Lung (tissue), 12 donors: ENCODE measurements around the gene UQCRQ. TPM values are rescaled to one million over a fixed set of nuclear protein-coding genes. Genes with fewer than 3 reads are reported as not detected.

Source experiments
- ATAC-seq: fragments of 200-7000 bp; cut with Tn5 transposase; one replicate; pipeline ENCODE4 v1.9.1; 2020; ENCODE audit warnings: moderate number of reproducible peaks; ENCODE audit not compliant: insufficient read depth, low FRiP score
- DNase-seq, 3 donors: peaks; one replicate each; pipeline ENCODE4 v3.0.0-alpha.2; 2013 to 2017
- H3K27ac ChIP-seq, 2 donors: one replicate each; pipeline ENCODE4 v1.5.1; 2013; ENCODE audit warnings: mild to moderate bottlenecking in 2 of 2, moderate library complexity in 2 of 2, control low read depth in 1 of 2, inconsistent platforms in 1 of 2, low read depth in 1 of 2, low read length in 1 of 2
- H3K27me3 ChIP-seq, 3 donors: one replicate each; pipeline ENCODE4 v1.5.1; 2013; ENCODE audit warnings: low read length in 2 of 3; ENCODE audit not compliant: control insufficient read depth in 3 of 3, insufficient read depth in 3 of 3
- H3K36me3 ChIP-seq, 4 donors: one replicate each; pipeline ENCODE4 v1.5.1; 2013; ENCODE audit warnings: low read length in 4 of 4, mild to moderate bottlenecking in 1 of 4, moderate library complexity in 1 of 4; ENCODE audit not compliant: control insufficient read depth in 4 of 4, insufficient read depth in 4 of 4
- H3K4me1 ChIP-seq, 5 donors: one replicate each; pipeline ENCODE4 v1.5.1; 2013; ENCODE audit warnings: low read length in 5 of 5, mild to moderate bottlenecking in 2 of 5, moderate library complexity in 1 of 5; ENCODE audit not compliant: control insufficient read depth in 5 of 5, insufficient read depth in 5 of 5
- H3K4me3 ChIP-seq: one replicate; pipeline ENCODE4 v1.5.1; 2013; ENCODE audit warnings: mild to moderate bottlenecking, control low read depth, moderate library complexity
- H3K9ac ChIP-seq, 2 donors: one replicate each; pipeline ENCODE4 v1.5.1; 2013; ENCODE audit warnings: low read length in 2 of 2, control low read depth in 1 of 2; ENCODE audit not compliant: insufficient read depth in 1 of 2
- H3K9me3 ChIP-seq, 4 donors: one replicate each; pipeline ENCODE4 v1.5.1; 2013; ENCODE audit warnings: low read length in 3 of 4, mild to moderate bottlenecking in 1 of 4, moderate library complexity in 1 of 4; ENCODE audit not compliant: control insufficient read depth in 4 of 4, insufficient read depth in 3 of 4
- WGBS, 2 donors: extraction: QIAGEN DNeasy Blood & Tissue Kit; methylation state at CpG; one replicate each; pipeline ENCODE4 v1.1.7; 2013; 5-methylcytosine and 5-hydroxymethylcytosine counted together
- polyA plus RNA-seq, 2 donors: library from polyadenylated mRNA; stranded (reverse); fragments of 200-250 nt; gene quantifications; one replicate each; pipeline ENCODE4 v1.2.1, GENCODE V29; 2013
- total RNA-seq, 2 donors: library from RNA; depleted of rRNA in 1 of 2; stranded (reverse); fragments of >200 nt in 1 of 2; gene quantifications; one replicate each; pipeline ENCODE4 v1.2.1, GENCODE V29; 2014 to 2021
- TF ChIP-seq, protein P1 (sequence below): IDR thresholded peaks from 2 replicates; pipeline ENCODE4 v1.5.1; 2012; ENCODE audit warnings: mild to moderate bottlenecking; ENCODE audit errors: control extremely low read depth, extremely low read depth
- donor health status: control.
- donor health status: control.
- donor health status: Bipolar disorder and iron deficiency.
- donor health status: healthy.
- donor health status: DM: yes; HTN: yes; CAD: no.

Gene UQCRQ
- total and polyA plus RNA-seq, 4 donors, result 99.0 to 528 (median 296) TPM

DNA sequence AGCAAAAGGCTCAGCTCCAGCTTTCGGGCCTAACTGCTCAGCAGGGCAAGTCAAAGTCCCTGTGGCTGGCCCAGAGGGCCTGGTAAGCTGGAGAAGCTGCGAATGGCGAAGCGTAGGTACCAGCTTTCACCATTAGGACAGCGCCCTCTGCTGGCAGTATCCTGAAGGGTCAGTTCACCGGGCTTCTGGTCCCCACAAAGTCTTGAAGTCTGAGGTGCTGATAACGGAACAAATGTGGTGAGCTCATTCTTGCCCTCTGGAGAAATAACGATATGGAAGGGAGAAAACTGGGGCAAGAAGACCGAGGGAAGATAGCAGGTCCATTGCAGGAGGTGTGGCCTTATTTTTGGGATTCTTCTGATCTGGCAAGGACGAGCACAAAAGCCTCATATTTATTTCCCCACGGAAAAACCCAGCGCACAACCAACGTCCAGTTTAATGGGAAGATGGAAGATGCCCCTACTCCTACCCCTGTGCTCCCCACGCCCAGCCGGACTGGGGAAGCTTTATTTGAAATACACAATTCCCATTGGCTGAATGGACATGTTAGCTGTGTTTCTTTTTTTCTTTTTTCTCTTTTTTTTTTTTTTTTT is 46.2 kb upstream of the UQCRQ start:
- 27 to 28% methylated on average over 15 of the region's 15 CpGs for WGBS, 2 donors
- H3K4me1 ChIP-seq, result peaks cover 0 to 28% (median 0%) of the 10 kb centered on the region in 5 donors
- no peak overlapping the region for H3K4me3 ChIP-seq
- TF ChIP-seq, protein P1, sequence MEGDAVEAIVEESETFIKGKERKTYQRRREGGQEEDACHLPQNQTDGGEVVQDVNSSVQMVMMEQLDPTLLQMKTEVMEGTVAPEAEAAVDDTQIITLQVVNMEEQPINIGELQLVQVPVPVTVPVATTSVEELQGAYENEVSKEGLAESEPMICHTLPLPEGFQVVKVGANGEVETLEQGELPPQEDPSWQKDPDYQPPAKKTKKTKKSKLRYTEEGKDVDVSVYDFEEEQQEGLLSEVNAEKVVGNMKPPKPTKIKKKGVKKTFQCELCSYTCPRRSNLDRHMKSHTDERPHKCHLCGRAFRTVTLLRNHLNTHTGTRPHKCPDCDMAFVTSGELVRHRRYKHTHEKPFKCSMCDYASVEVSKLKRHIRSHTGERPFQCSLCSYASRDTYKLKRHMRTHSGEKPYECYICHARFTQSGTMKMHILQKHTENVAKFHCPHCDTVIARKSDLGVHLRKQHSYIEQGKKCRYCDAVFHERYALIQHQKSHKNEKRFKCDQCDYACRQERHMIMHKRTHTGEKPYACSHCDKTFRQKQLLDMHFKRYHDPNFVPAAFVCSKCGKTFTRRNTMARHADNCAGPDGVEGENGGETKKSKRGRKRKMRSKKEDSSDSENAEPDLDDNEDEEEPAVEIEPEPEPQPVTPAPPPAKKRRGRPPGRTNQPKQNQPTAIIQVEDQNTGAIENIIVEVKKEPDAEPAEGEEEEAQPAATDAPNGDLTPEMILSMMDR, result peak; percentile 92
- H3K27ac ChIP-seq, result no peak overlapping the region
- no peaks in the 10 kb centered on the region for H3K9me3 ChIP-seq
- H3K27me3 ChIP-seq, result peaks cover 0 to 11% (median 10%) of the 10 kb centered on the region in 3 donors
- H3K9ac ChIP-seq, result peak overlapping the region in 1 of 2 donors; percentile 40
- ATAC-seq (peak; percentile 83), DNase-seq (peak; percentile 90 to 93 (median 91))
- H3K36me3 ChIP-seq, result peaks cover 0 to 4% (median 0%) of the 10 kb centered on the region in 4 donors

DNA sequence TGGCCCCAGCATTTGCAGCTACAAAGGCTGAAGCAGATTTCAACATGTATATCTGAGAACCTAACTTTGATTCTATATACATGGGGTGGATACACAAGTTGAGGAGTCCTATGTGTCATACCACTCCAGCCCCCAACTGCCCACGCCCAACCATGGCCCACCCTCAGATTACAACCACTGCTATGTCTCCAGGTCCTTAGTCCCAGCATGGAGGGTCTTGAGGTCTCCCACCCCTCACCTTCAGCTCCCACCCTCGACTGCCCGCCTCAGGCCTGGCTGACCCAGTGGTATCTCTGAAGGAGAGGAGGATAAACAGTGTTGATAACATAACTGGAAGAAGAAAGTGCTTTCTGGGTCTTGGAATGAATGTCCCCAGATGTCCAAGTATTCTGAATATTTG is 45.1 kb upstream of the UQCRQ start:
- Histone ChIP-seq H3K4me3 (no peak overlapping the region), H3K9ac (no peak overlapping the region), H3K4me1 (peaks cover 0 to 28% (median 0%) of the 10 kb centered on the region in 5 donors), H3K9me3 (no peaks in the 10 kb centered on the region), H3K27me3 (peaks cover 0 to 11% (median 11%) of the 10 kb centered on the region in 3 donors), H3K27ac (no peak overlapping the region), H3K36me3 (peaks cover 0 to 4% (median 0%) of the 10 kb centered on the region in 4 donors)
- TF ChIP-seq, protein P1, result no peak
- 86 to 95% methylated on average over 3 of the region's 3 CpGs for WGBS, 2 donors
- no peak for DNase-seq
- no peak for ATAC-seq

DNA sequence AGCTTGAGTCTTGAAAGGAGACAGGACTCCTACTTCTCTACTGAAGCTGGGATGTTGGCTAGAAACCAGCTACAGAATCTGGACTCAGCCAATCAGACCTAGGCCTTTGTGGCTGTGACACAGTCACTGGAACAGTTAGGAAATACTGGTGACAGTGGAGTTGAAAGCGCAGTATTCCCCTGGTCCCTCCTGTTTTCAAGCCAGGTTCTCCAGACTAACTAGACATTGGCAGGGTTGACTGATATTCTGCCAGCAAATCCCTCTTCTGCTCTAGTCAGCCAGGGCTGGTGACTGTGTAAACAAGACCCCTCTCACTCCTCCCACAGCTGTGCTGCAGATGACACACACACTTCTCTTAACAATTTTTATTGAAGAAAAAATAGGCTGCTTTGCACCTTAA is 44.7 kb upstream of the UQCRQ start:
- DNase-seq (peak; percentile 64 to 84 (median 75)), ATAC-seq (no peak)
- 83 to 92% methylated on average over 1 of the region's 1 CpG for WGBS, 2 donors
- peaks cover 0 to 28% (median 0%) of the 10 kb centered on the region in 5 donors for H3K4me1 ChIP-seq
- no peak overlapping the region for H3K27ac ChIP-seq
- H3K4me3 ChIP-seq, result no peak overlapping the region
- no peak overlapping the region for H3K9ac ChIP-seq
- TF ChIP-seq, protein P1, result no peak
- peaks cover 0 to 4% (median 0%) of the 10 kb centered on the region in 4 donors for H3K36me3 ChIP-seq
- peaks cover 0 to 13% (median 12%) of the 10 kb centered on the region in 3 donors for H3K27me3 ChIP-seq
- H3K9me3 ChIP-seq, result no peaks in the 10 kb centered on the region
